Activated naive CD8-positive, alpha-beta T cell treated with anti-CD3 and anti-CD28 coated beads, Interleukin-2, amount 50 U/mL, for 24 hours (primary cell): ENCODE data around the gene MAD2L2.
A peak's percentile ranks its signal among the peaks of the same experiment; 100 is the strongest.

Experiments used
- ATAC-seq: fragments of 150-1000 bp; cut with Tn5 transposase; one replicate; pipeline ENCODE4 v1.10.0; 2021
- DNase-seq: peaks from one replicate; pipeline ENCODE4 v3.0.0; 2021
- H3K27ac Mint-ChIP-seq: one replicate; pipeline ENCODE4 v1.8.0; 2021; ENCODE audit warnings: mild to moderate bottlenecking, mixed read lengths
- H3K27me3 Mint-ChIP-seq: one replicate; pipeline ENCODE4 v1.8.0; 2021; ENCODE audit warnings: mixed read lengths
- H3K36me3 Mint-ChIP-seq: one replicate; pipeline ENCODE4 v1.8.0; 2021; ENCODE audit warnings: low read depth, mixed read lengths
- H3K4me1 Mint-ChIP-seq: one replicate; pipeline ENCODE4 v1.8.0; 2021; ENCODE audit warnings: mixed read lengths
- H3K4me3 Mint-ChIP-seq: one replicate; pipeline ENCODE4 v1.8.0; 2021; ENCODE audit warnings: mild to moderate bottlenecking, moderate library complexity, mixed read lengths
- H3K9me3 Mint-ChIP-seq: one replicate; pipeline ENCODE4 v1.8.0; 2021; ENCODE audit warnings: mixed read lengths

MAD2L2 gene

DNA sequence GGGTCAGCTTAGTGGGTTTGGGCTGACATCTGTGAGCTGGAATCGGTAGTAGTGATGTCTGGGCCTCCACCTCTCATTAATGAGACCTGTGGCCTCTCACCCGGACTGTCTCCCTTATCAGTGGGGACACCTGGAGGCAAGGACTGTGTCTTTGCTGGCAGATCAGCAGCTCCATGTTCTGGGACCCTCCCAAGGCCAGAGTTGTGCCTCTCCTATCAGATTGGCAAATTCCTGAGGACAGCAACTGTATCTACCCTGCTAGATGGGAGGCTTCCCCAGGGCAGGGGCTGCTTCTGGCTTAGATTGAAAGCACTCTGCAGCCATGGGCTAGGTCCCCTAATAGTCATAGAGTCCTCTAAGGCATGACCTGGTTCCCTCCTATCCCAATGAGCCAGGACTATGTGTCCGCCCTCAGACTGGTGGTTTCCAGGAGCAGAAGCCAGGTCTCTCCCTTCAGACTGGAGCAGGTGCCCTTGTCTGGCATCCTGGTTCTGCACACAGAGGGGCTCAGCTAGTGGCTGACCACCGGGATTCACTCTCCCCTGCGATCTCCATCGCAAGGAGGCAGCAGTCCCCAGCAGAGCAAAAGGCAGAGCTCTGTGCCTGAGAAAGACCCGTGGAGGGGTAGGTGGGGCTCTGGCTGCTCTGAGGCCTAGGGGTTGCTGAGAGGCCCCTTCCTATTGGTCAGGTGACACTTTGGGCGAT lies 16.4 kb upstream of the MAD2L2 start:
- ATAC-seq (no peak), DNase-seq (no peak)
- H3K27ac Mint-ChIP-seq: no peak overlapping the region
- peaks cover 14% of the 10 kb centered on the region for H3K4me1 Mint-ChIP-seq
- H3K27me3 Mint-ChIP-seq: peaks cover 17% of the 10 kb centered on the region
- H3K9me3 Mint-ChIP-seq: no peaks in the 10 kb centered on the region
- no peak overlapping the region for H3K4me3 Mint-ChIP-seq
- H3K36me3 Mint-ChIP-seq: no peaks in the 10 kb centered on the region

DNA sequence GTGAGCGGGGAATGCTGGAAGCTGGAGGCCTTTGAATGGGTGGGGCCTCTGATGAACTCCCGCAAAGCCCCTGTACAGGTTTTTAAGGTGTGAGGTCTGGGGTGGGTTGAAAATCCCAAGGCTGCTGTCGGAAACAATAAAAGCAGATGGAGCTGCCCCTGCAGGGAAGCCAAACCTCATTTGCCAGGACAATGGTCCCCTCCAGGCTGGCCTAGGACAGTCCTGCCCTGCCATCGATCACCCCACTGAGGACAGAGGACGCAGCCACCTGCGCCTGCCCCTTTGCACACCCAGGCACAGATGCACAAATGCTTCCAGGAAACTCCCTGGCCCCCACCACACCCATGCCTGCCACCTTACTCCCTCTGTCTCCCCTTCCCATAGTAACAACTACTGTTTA lies 14.9 kb upstream of the MAD2L2 start:
- peaks cover 18% of the 10 kb centered on the region for H3K27me3 Mint-ChIP-seq
- peaks cover 17% of the 10 kb centered on the region for H3K4me1 Mint-ChIP-seq
- ATAC-seq (no peak), DNase-seq (no peak)
- no peaks in the 10 kb centered on the region for H3K9me3 Mint-ChIP-seq
- no peaks in the 10 kb centered on the region for H3K36me3 Mint-ChIP-seq
- no peak overlapping the region for H3K27ac Mint-ChIP-seq
- no peak overlapping the region for H3K4me3 Mint-ChIP-seq

GRCh38 chr1:11693917-11694316 lies 13.0 kb upstream of the MAD2L2 start:
- Mint-ChIP-seq H3K4me1 (peaks cover 24% of the 10 kb centered on the region), H3K27me3 (peaks cover 30% of the 10 kb centered on the region), H3K9me3 (no peaks in the 10 kb centered on the region), H3K27ac (no peak overlapping the region), H3K36me3 (no peaks in the 10 kb centered on the region), H3K4me3 (no peak overlapping the region)
- ATAC-seq: no peak
- no peak for DNase-seq

GRCh38 chr1:11693024-11693590 lies 12.2 kb upstream of the MAD2L2 start:
- H3K27me3 Mint-ChIP-seq: peaks cover 36% of the 10 kb centered on the region
- peak; percentile 51 for DNase-seq
- peak; percentile 87 for ATAC-seq
- no peaks in the 10 kb centered on the region for H3K36me3 Mint-ChIP-seq
- H3K4me3 Mint-ChIP-seq: peak overlapping the region; percentile 3
- no peaks in the 10 kb centered on the region for H3K9me3 Mint-ChIP-seq
- H3K4me1 Mint-ChIP-seq: peaks cover 24% of the 10 kb centered on the region
- H3K27ac Mint-ChIP-seq: no peak overlapping the region

DNA sequence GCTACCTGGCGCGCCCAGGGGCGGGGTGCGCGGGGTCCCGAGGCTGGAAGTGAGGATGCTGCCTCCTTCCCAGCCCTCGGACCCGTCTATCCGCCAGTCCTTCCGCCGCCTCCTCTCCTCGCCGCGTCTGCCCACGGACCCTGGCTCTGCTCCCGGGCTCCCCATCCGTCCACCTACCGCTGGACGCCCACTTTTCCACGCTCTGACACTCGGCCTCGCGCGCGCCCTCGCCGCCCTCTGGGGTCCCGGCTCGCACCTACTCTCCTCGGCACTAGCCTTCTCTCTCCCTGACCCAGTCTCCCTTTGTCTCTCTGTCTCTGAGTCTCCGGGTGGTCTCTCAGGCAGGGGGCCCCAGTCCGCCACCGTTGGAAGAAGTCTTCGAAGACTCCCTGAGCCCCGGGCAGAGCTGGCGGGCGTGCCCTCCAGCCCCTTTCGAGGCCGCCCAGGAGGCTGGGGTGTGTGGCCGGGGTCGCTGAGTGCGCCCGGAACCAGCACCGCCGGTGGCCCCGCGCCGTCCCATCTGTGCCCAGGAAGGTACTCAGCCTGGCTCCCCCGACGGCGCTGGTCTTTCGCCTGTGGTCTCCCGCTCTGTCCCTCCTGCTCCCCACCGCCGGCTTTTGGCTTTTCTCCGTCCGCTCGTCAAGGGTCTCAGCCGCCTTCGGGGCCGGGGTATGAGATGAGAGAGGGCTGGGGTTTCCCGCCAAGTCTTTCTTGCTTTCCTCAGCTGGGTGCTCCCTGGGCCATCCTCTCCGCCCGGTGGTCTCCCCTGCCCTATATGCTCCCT lies 11.2 kb upstream of the MAD2L2 start:
- Mint-ChIP-seq H3K27ac (no peak overlapping the region), H3K36me3 (no peaks in the 10 kb centered on the region)

GRCh38 chr1:11691302-11691914 lies 10.5 kb upstream of the MAD2L2 start, which contains the start of gene DRAXIN:
DRAXIN (plus strand) TSS chr1:11691710; CDS start chr1:11706259, 14,549 bp downstream.
- Mint-ChIP-seq H3K36me3 (no peaks in the 10 kb centered on the region), H3K9me3 (no peaks in the 10 kb centered on the region), H3K4me1 (peaks cover 24% of the 10 kb centered on the region), H3K27ac (no peak within 1 kb of the TSS), H3K4me3 (peak within 1 kb of the TSS; percentile 63), H3K27me3 (peaks cover 42% of the 10 kb centered on the region)
- no peak for ATAC-seq
- DNase-seq: no peak

More for the DNA sequence above, 11.2 kb upstream of the MAD2L2 start:
- H3K4me1 Mint-ChIP-seq: peaks cover 24% of the 10 kb centered on the region
- H3K4me3 Mint-ChIP-seq: peak overlapping the region; percentile 63
- H3K9me3 Mint-ChIP-seq: no peaks in the 10 kb centered on the region
- DNase-seq (no peak), ATAC-seq (no peak)
- peaks cover 42% of the 10 kb centered on the region for H3K27me3 Mint-ChIP-seq

DNA sequence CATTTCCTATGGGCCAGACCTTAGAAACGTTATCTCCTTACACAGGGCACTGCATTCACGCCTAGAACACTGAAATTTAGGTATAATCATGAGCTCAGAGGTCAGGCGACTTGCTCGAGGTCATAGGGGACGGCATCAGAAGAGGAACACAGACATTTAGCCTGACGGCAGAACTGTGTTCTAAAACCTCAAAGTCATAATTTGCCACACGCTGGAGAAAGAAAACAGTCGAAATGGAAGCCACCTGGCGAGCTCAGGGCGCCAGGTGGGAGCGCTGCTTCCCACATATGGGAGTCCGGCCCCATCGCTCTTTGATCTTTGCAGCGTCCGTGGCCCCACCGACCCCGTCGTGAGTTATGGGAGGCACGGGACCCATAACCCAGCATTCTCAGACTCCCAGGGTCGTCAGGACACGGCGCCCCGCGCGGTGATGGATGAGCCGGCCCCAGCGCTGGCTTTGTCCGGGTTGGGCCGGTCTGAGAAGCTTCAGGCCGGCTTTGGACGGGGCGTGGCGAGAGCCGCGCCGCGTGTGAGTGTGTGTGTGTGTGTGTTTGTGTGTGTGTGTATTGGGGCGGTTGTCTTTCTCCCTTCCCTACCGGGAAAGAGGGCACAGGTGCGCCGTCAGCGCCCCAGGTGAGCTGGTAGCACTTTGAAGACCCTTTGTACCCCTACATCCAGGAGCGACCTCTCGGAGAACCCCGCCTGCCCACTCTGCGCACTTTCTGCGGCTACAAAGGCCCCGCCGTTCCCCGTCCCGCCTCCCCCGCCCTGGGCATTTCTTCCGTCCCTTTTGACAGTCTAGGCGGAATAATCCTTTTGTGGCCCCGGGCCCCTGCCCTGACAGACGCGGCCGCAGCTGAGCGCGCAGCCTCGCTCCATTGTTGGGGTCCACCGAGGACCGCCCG lies 9.7 kb upstream of the MAD2L2 start:
- no peak for DNase-seq
- Mint-ChIP-seq H3K4me1 (peaks cover 24% of the 10 kb centered on the region), H3K4me3 (peak overlapping the region; percentile 35), H3K36me3 (no peaks in the 10 kb centered on the region), H3K27ac (no peak overlapping the region), H3K27me3 (peaks cover 42% of the 10 kb centered on the region), H3K9me3 (no peaks in the 10 kb centered on the region)
- no peak for ATAC-seq

- Mint-ChIP-seq H3K9me3 (no peaks in the 10 kb centered on the region), H3K27ac (no peak overlapping the region), H3K4me3 (no peak overlapping the region), H3K27me3 (peaks cover 40% of the 10 kb centered on the region), H3K36me3 (no peaks in the 10 kb centered on the region), H3K4me1 (peaks cover 20% of the 10 kb centered on the region)
- ATAC-seq (no peak), DNase-seq (no peak)
These were observed 7.6 kb upstream of the MAD2L2 start for GRCh38 chr1:11688506-11688905.

GRCh38 chr1:11685210-11685752 lies 4.3 kb upstream of the MAD2L2 start:
- Mint-ChIP-seq H3K36me3 (no peaks in the 10 kb centered on the region), H3K9me3 (no peaks in the 10 kb centered on the region), H3K27me3 (peaks cover 22% of the 10 kb centered on the region), H3K27ac (no peak overlapping the region), H3K4me1 (peaks cover 7% of the 10 kb centered on the region), H3K4me3 (no peak overlapping the region)
- ATAC-seq: no peak
- DNase-seq: no peak

GRCh38 chr1:11684070-11684469 lies 3.1 kb upstream of the MAD2L2 start:
- H3K36me3 Mint-ChIP-seq: no peaks in the 10 kb centered on the region
- ATAC-seq (no peak), DNase-seq (no peak)
- H3K27ac Mint-ChIP-seq: no peak overlapping the region
- peaks cover 14% of the 10 kb centered on the region for H3K27me3 Mint-ChIP-seq
- H3K4me1 Mint-ChIP-seq: peaks cover 10% of the 10 kb centered on the region
- H3K4me3 Mint-ChIP-seq: no peak overlapping the region
- H3K9me3 Mint-ChIP-seq: no peaks in the 10 kb centered on the region

DNA sequence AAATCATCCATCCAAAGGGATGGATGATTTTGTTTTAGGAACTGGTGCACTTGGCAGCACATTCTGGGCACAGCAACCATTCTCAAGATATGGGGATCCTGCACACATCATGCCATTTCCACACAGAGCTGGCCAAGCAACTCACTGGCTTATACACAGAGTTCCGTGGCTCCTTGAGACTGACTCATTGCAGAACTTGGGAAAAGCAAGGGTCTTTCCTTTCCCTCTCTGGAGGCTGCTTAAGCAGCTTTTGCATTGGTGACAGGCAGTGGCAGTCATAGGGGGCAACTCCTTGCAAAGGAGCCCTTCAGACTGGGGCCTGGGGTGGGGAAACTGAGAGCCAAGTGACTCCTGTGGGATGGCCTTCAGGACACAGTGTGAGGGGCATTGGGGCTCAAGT lies 1.9 kb upstream of the MAD2L2 start:
- Mint-ChIP-seq H3K27ac (no peak overlapping the region), H3K4me3 (no peak overlapping the region), H3K27me3 (peaks cover 5% of the 10 kb centered on the region), H3K36me3 (no peaks in the 10 kb centered on the region), H3K4me1 (peaks cover 13% of the 10 kb centered on the region), H3K9me3 (no peaks in the 10 kb centered on the region)
- DNase-seq (no peak), ATAC-seq (no peak)

- peaks cover 2% of the 10 kb centered on the region for H3K27me3 Mint-ChIP-seq
- DNase-seq: no peak
- peaks cover 13% of the 10 kb centered on the region for H3K4me1 Mint-ChIP-seq
- H3K4me3 Mint-ChIP-seq: peak overlapping the region; percentile 86
- H3K36me3 Mint-ChIP-seq: no peaks in the 10 kb centered on the region
- H3K27ac Mint-ChIP-seq: no peak overlapping the region
- ATAC-seq: no peak
- no peaks in the 10 kb centered on the region for H3K9me3 Mint-ChIP-seq
These were observed 1.4 kb upstream of the MAD2L2 start for GRCh38 chr1:11682287-11682771.

DNA sequence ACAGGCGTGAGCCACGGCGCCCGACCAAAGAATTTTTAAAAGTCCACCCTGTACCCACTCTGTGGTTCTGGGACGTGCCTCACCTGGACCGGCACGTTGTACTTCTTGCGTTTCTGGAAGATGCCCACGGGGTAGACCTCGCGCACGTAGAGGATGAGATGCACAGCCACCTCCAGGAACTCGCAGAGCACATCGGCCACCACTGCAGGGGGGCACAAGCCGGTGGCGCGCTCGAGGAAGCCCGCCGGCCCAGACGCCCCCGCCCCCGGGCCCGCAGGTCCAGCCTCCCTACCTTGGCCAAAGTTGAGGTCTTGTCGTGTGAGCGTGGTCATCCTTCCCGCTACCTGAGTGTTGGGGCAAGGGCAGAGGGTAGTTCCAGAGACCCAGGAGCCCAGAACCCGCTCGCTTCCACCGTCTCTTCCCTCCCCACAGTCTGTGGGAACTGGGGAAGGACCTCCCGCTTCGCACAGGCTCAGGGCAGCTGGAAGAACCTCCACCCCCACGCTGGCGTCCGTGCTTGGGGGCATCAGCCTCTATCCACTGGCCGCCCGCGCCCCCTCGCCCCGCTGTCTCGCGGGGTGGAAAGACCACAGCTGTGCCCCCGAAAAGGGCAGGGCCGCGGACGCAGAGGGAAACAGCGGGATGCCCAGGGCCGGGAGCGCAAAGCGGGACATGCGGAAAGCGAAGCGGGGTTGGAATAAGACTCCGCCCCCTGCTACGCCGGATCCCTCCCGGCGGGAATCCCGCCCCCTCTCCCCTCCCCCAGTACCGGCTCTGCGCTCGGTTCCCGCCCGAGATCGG lies 478 bp downstream of the MAD2L2 start:
- Mint-ChIP-seq H3K9me3 (no peaks in the 10 kb centered on the region), H3K27me3 (peaks cover 2% of the 10 kb centered on the region), H3K27ac (peak overlapping the region; percentile 64), H3K4me3 (peak overlapping the region; percentile 86), H3K4me1 (peaks cover 13% of the 10 kb centered on the region), H3K36me3 (peaks cover 3% of the 10 kb centered on the region)
- DNase-seq: no peak
- ATAC-seq: peak; percentile 12
